AML-193 (cell line): ENCODE measurements around the gene SNRNP40.
"Not testable (repeated sequence)": the region's sequence is repeated elsewhere in the genome, so short reads cannot be mapped to it uniquely, and the experiment has no call there.

Experiments
- DNase-seq, 2 experiments: peaks; one replicate each; lab custom pipeline; 2025; lab: John Stamatoyannopoulos, UW

SNRNP40 gene

GRCh38 chr1:31282426-31282825 lies 14.2 kb downstream of the SNRNP40 start:
- DNase-seq: not testable (repeated sequence)

GRCh38 chr1:31273619-31274018 lies 23.0 kb downstream of the SNRNP40 start:
- no peak for DNase-seq

GRCh38 chr1:31272369-31272768 lies 24.2 kb downstream of the SNRNP40 start:
- no peak for DNase-seq

- DNase-seq: no peak
These were observed 30.0 kb downstream of the SNRNP40 start for GRCh38 chr1:31266547-31266946.

GRCh38 chr1:31264790-31265386 lies 31.7 kb downstream of the SNRNP40 start:
- DNase-seq: no peak

- DNase-seq: no peak
These were observed 33.2 kb downstream of the SNRNP40 start for GRCh38 chr1:31263408-31263807.

GRCh38 chr1:31262393-31262792 lies 34.2 kb downstream of the SNRNP40 start:
- DNase-seq: not testable (repeated sequence)

- no peak for DNase-seq
These were observed 34.7 kb downstream of the SNRNP40 start for GRCh38 chr1:31261916-31262315.

GRCh38 chr1:31259746-31260145 lies 36.8 kb downstream of the SNRNP40 start:
- no peak for DNase-seq

- DNase-seq: no peak
These were observed 38.0 kb downstream of the SNRNP40 start for GRCh38 chr1:31258581-31258980.

GRCh38 chr1:31257213-31257612 lies 39.4 kb downstream of the SNRNP40 start:
- no peak for DNase-seq

GRCh38 chr1:31249854-31250253 lies 46.7 kb downstream of the SNRNP40 start:
- no peak for DNase-seq

GRCh38 chr1:31248276-31248675 lies 48.3 kb downstream of the SNRNP40 start:
- no peak for DNase-seq

- DNase-seq: no peak
These were observed 52.3 kb downstream of the SNRNP40 start for GRCh38 chr1:31244326-31244725.

GRCh38 chr1:31243501-31244286 lies 52.9 kb downstream of the SNRNP40 start:
- no peak for DNase-seq

- no peak for DNase-seq
These were observed 55.3 kb downstream of the SNRNP40 start for GRCh38 chr1:31241321-31241720.

- DNase-seq: no peak
These were observed 56.8 kb downstream of the SNRNP40 start, which contains the start of gene NKAIN1 for GRCh38 chr1:31239653-31240241. Gene NKAIN1 (minus strand): TSS chr1:31239887. CDS start chr1:31239547, 340 bp downstream.

- DNase-seq: no peak
These were observed 57.5 kb downstream of the SNRNP40 start for GRCh38 chr1:31238986-31239613.

GRCh38 chr1:31238612-31238985 lies 58.0 kb downstream of the SNRNP40 start:
- no peak for DNase-seq

- DNase-seq: no peak
These were observed 61.7 kb downstream of the SNRNP40 start for GRCh38 chr1:31234870-31235269.

- no peak for DNase-seq
These were observed 62.4 kb downstream of the SNRNP40 start for GRCh38 chr1:31234123-31234708.

GRCh38 chr1:31232689-31233088 lies 63.9 kb downstream of the SNRNP40 start:
- no peak for DNase-seq
